Thyroid gland (tissue), 4 donors: Measurements from ENCODE around the gene ASCL2.

ENCODE experiments used
- POLR2A ChIP-seq, 2 donors: fragments of 450-650 bp; IDR thresholded peaks; one replicate each; pipeline ENCODE4 v1.6.1; 2017; ENCODE audit warnings: antibody characterized with exemption in 2 of 2, mild to moderate bottlenecking in 2 of 2, moderate library complexity in 1 of 2
- TF ChIP-seq, protein P1 (sequence below), 6 experiments: fragments of 200-600 bp in 3 of 6; fragments of 450-650 bp in 3 of 6; sonication (generic) in 3 of 6; IDR thresholded peaks; one replicate each; pipeline ENCODE4 v1.5.1; 2016 to 2019; ENCODE audit warnings: antibody characterized with exemption in 6 of 6, mild to moderate bottlenecking in 2 of 6, inconsistent platforms in 1 of 6, moderate library complexity in 1 of 6

DNA sequence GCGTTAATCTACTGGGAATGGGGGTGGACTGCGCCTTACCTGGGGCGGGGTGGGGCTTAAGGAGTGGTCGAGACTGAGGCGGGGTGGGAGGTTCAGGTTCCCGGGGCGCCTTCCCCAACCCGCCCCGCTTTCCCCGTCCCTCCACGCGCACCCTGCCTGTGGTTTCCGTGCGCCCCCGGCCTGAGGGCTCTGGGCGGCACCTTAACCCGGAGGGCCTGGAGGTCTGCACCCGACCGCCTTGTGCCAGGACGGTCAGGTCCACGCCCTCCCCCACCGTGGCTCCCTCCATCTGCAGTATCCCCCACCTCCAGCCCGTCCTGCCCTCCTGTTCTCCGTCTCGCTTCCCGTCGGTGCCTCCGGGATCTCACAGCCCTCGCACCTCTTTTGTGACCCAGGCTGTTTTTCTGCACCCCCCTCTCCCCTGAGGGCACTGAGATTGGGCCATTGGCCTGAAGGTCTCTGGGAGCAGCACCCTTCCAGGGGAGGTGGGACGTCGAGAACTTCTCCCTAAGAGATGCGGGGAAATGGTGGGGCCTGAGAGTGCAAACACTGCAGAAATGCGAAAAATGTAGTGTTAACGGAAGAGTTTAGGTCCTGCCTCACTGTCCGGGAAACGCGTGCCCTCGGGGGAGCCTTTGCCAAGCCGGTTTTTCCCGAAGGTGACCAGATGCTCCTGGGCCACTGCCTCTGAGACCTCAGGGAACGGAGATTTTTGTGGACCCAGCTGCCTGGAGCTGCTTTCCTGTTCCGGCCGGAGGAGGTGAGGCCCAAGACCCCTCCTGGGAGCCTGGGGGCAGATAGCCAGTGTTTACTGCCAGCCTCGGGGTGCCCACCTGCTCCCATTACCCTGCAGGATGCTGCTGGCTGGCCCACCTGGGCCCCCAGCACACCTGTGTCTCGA lies 1.2 kb upstream of the ASCL2 start:
- TF ChIP-seq, protein P1, sequence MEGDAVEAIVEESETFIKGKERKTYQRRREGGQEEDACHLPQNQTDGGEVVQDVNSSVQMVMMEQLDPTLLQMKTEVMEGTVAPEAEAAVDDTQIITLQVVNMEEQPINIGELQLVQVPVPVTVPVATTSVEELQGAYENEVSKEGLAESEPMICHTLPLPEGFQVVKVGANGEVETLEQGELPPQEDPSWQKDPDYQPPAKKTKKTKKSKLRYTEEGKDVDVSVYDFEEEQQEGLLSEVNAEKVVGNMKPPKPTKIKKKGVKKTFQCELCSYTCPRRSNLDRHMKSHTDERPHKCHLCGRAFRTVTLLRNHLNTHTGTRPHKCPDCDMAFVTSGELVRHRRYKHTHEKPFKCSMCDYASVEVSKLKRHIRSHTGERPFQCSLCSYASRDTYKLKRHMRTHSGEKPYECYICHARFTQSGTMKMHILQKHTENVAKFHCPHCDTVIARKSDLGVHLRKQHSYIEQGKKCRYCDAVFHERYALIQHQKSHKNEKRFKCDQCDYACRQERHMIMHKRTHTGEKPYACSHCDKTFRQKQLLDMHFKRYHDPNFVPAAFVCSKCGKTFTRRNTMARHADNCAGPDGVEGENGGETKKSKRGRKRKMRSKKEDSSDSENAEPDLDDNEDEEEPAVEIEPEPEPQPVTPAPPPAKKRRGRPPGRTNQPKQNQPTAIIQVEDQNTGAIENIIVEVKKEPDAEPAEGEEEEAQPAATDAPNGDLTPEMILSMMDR (IDR thresholded peaks at IDR 0.05) = no peak
- TF ChIP-seq POLR2A (IDR thresholded peaks at IDR 0.05) = no peak
